ENCODE data around the gene INTS13.
"Not testable (repeated sequence)": the region's sequence is repeated elsewhere in the genome, so short reads cannot be mapped to it uniquely, and the experiment has no call there.

The INTS13 gene

GRCh38 chr12:26869908-26870459 is 67.8 kb downstream of the INTS13 start:
- DNase-seq (ENCODE audit: low read depth) = no peak

GRCh38 chr12:26869104-26869494 is 68.7 kb downstream of the INTS13 start:
- DNase-seq (ENCODE audit: low read depth) = no peak

- DNase-seq (ENCODE audit: low read depth) = no peak
These were observed 69.2 kb downstream of the INTS13 start for GRCh38 chr12:26868447-26869103.

GRCh38 chr12:26867080-26867479 is 70.7 kb downstream of the INTS13 start:
- no peak for DNase-seq (ENCODE audit: low read depth)

GRCh38 chr12:26863515-26863914 is 74.3 kb downstream of the INTS13 start:
- no peak for DNase-seq (ENCODE audit: low read depth)

- DNase-seq (ENCODE audit: low read depth) = not testable (repeated sequence)
These were observed 75.0 kb downstream of the INTS13 start for GRCh38 chr12:26862787-26863186.

GRCh38 chr12:26861690-26862089 is 76.1 kb downstream of the INTS13 start:
- DNase-seq (ENCODE audit: low read depth) = no peak

DNA sequence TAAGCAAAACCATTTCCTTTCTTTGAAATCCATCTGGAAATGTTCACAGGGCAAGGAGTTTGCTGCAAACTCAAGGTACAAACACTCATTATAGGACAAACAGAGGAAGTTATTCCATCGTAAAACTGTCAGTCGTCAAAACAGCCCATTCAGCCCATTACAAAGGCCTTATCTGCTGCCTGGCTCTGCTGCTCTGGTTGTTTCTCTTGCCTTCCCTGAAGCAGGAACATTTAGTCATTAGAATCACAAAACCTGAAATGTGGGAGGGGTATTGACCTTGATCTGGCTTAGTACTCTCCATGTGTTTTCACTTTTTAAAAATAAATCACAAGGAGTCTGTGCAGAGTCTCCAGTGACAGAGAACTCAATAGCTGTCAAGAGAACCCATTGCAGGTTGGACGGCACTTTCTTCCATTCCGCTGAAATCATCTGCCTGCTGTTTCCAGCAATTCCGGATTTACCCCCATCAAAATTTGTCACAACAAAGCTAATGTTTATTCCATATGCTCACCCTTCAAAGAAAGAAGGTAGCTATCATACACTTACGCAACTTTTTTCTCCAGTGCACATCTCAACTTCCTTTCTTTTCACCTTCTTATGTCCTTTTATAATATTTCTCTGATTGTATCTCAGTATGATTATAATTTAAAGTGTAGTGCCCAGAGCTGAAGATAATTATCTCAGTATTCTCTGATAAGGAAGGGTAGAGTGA is 80.2 kb downstream of the INTS13 start:
- no peak for DNase-seq (ENCODE audit: low read depth)

DNA sequence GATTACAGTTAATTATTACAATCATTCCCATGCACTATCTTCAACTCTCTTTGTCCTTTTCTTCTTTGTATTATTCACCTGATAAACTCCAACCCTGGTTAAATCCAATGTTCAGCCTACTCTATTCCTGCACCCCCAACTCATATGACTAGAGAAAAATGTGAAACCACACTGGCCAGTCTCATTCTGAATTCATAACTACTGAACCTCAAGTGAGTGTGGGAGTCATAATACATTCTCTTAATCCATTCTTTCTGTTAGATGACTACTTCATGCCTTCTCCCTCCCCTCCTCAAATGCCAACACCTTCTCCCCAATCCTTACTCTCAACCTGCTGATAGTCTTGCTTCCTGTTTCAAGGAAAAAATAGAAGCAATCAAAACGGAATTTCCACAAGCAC is 82.4 kb downstream of the INTS13 start:
- DNase-seq (ENCODE audit: low read depth) = no peak

Data from stimulated activated CD8-positive, alpha-beta memory T cell treated with anti-CD3 and anti-CD28 coated beads, Interleukin-4, amount 100 ng/mL, for 24 hours (primary cell).